Adipose tissue (tissue), 3 donors: ENCODE results near the gene TAS2R38. TPM values are rescaled to one million over a fixed set of nuclear protein-coding genes. Genes with fewer than 3 reads are reported as not detected.
"Not testable (repeated sequence)": the region's sequence is repeated elsewhere in the genome, so short reads cannot be mapped to it uniquely, and the experiment has no call there.

Experiments used
- H3K27ac ChIP-seq: one replicate; pipeline ENCODE4 v1.5.1; 2013; ENCODE audit warnings: low read depth, low read length
- WGBS, 3 donors: extraction: QIAGEN DNeasy Blood & Tissue Kit; methylation state at CpG; one replicate each; pipeline ENCODE4 v1.1.7; 2013; 5-methylcytosine and 5-hydroxymethylcytosine counted together
- polyA plus RNA-seq, 3 donors: library from polyadenylated mRNA; stranded (reverse); fragments of 200-250 nt; gene quantifications; one replicate each; pipeline ENCODE4 v1.2.3, GENCODE V29; 2013
- donor health status: healthy with polysubstance abuse.
- donor health status: Bipolar disorder and iron deficiency.
- donor health status: healthy.

TAS2R38 gene
- polyA plus RNA-seq: not detected

DNA sequence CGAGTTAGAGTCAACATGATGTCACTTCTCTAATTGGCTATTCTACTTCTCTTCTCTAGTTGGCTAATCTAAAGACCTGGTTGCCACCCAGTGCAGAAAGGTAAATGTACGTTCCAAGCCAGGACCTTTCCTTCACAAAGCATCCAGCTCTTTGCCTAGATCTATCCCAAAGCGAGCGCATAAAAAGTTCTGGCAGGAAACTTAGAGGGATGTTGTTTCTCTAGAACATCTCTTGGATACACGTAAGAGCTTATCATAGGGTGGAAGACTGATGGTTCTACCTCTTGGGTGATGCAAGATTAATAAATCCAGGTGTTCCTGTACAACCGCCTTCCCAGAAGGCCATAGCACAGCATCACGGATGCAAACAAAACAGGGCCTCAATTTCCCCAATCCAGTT, at the start of gene TAS2R38:
TAS2R38 (minus strand) TSS at position 101 of the 400 bp plus-strand sequence; CDS start at position 17, 84 bp downstream.
- WGBS, 3 donors: 77 to 88% (median 85%) methylated on average over 7 of the region's 7 CpGs
- H3K27ac ChIP-seq: no peak within 1 kb of the TSS

- 72 to 82% (median 74%) methylated on average over 2 of the region's 2 CpGs for WGBS, 3 donors
- no peak overlapping the region for H3K27ac ChIP-seq
Observed at GRCh38 chr7:142018154-142018553, 44.6 kb upstream of the TAS2R38 start.

DNA sequence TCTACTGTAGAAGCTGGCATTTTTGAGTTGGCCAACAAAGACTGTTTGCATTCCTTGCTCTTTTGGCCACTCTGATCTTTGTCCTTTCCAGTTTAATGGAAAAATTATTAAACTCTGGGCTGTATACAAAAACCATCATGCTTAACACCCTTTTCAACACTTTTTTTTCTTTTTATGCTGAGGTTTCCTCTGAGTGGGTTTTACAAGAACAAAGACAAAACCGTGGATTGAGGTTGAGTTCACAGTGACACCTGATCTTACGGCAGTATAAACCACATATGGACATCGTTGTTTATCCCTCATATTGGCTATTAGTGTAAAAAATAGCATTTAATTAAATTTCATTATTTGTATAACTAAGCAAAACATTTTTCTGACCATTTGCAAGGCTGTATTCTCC, 43.9 kb upstream of the TAS2R38 start:
- 83 to 91% (median 85%) methylated on average over 3 of the region's 3 CpGs for WGBS, 3 donors
- H3K27ac ChIP-seq: no peak overlapping the region

DNA sequence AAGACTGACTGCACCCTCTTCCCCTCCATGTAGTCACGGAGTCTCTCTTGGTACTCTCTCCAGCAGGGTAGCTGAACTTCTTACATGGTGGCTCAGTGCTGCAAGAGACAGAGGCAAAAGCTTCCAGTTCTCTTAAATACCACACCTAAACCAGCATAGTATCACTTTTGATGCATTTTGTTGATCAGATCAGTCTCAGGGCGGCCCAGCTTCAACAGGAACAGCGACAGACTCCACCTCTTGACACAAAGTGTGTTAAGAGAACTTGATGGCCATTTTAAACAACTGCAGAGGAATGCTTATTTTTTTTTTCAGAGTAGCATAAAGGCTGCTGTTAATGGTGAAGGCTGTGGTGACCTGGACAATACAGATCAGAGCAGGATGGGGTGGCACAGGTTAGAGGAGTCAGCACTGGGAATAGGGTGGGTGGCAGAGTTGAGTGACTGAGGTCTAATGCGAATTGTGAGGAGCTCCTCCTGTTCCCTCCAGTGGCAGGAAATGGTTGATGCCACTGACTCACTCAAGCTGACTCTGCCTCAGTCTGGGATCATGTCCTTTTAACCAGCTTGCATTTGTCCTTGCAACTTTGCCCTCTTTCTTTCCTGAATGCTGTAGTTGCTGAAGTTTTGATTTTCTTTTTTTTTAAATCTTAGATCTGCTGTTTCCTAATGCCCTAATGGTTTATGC, 39.4 kb upstream of the TAS2R38 start:
- no peak overlapping the region for H3K27ac ChIP-seq
- WGBS, 3 donors: 79 to 91% (median 81%) methylated on average over 4 of the region's 4 CpGs

DNA sequence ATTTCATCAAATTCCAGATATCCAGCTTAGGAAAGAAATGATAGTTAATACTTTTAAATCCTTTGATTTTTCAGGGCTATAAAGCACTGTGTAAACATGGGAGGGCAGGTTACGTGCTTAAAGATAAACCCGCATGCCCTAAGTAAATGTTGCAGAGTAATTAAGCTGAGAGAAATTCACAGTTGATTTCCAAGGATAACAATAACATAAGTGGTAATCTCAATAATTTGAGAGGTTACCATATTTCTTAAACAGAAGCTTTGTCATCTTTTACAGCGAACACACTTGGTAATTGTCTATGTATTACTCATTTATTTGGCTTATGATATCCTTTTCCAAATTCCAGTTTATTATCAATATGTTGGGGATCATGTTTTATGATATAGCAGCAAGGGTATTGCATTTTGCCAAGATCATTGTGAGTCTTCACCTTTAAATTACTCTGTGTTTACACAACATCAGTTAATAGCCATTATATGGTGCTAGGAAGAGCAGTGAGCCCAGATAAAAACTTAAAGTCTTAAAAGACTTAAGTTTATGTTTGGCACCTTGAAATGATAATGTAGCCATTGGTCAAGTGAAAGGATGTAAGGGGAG, 37.5 kb upstream of the TAS2R38 start:
- WGBS, 3 donors: 42 to 75% (median 68%) methylated on average over 3 of the region's 3 CpGs
- H3K27ac ChIP-seq: no peak overlapping the region

GRCh38 chr7:142009187-142009586, 35.6 kb upstream of the TAS2R38 start:
- no peak overlapping the region for H3K27ac ChIP-seq
- 77 to 94% (median 92%) methylated on average over 1 of the region's 1 CpG for WGBS, 3 donors

DNA sequence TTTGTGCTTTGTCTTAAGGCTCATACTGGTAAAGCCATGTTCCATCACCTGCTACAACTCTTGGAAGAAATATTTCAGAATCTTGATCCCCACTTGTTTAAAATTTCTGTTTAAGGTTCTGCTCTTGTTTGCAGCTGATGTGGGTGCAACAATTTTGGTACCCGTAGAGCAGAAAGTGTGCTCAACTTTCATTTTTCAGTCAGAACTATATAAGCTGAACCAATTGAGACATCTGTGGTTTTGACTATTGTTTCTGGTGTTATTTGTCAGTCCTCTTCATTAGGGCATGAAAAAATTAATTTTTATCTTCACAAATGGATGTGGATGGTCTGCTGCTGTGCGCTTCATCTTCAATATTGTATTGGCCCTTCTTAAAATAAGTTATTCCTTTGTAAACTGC, 33.0 kb upstream of the TAS2R38 start:
- no peak overlapping the region for H3K27ac ChIP-seq
- 92 to 94% (median 92%) methylated on average over 2 of the region's 2 CpGs for WGBS, 3 donors

DNA sequence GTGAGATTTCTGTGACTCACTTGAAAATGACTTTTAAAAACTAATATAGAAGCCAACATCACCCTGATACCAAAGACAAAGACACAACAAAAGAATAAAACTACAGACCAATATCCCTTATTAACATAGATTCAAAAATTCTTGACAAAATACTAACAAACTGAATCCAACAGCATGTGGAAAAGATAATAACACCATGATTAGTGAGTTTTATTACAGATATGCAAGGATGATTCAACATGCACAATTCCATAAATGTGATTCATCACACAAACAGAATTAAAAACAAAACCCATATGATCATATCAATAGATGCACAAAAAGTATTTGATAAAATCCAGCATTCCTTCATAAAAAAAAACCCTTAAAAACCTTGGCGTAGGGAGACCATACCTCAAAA, 28.6 kb upstream of the TAS2R38 start:
- H3K27ac ChIP-seq: no peak overlapping the region
- WGBS, 3 donors: 93 to 97% (median 96%) methylated on average over 1 of the region's 1 CpG

- H3K27ac ChIP-seq: no peak overlapping the region
- 68 to 80% (median 75%) methylated on average over 4 of the region's 4 CpGs for WGBS, 3 donors
Observed at GRCh38 chr7:142001163-142001874, 27.7 kb upstream of the TAS2R38 start.

DNA sequence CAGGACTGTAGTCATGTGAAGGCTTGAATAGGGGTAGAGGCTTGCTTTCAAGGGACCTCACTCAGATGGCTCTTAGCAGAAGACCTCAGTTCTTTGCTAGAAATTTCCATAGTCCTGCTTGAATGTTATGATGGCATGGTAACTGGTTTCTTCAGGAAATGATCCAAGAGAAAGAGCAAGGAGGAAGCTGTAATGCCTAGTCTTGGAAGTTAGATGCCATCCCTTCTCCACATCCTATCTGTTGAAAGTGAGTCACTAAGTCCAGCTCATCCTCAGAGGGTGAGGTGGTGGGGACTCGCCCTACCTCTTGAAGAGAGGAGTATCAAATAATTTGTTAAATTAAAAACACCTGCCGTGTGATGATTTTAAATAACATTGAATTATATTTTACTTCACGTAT, 26.7 kb upstream of the TAS2R38 start:
- H3K27ac ChIP-seq: no peak overlapping the region
- 73 to 95% (median 94%) methylated on average over 3 of the region's 3 CpGs for WGBS, 3 donors

- no peak overlapping the region for H3K27ac ChIP-seq
- WGBS, 3 donors: 41 to 55% (median 54%) methylated on average over 4 of the region's 4 CpGs
Observed at GRCh38 chr7:141999058-141999623, 25.6 kb upstream of the TAS2R38 start.

- H3K27ac ChIP-seq: no peak overlapping the region
- 81 to 90% (median 90%) methylated on average over 1 of the region's 1 CpG for WGBS, 3 donors
Observed at GRCh38 chr7:141993354-141993753, 19.8 kb upstream of the TAS2R38 start.

- no peak overlapping the region for H3K27ac ChIP-seq
- 69 to 74% (median 74%) methylated on average over 4 of the region's 4 CpGs for WGBS, 3 donors
Observed at GRCh38 chr7:141992688-141993087, 19.1 kb upstream of the TAS2R38 start.

DNA sequence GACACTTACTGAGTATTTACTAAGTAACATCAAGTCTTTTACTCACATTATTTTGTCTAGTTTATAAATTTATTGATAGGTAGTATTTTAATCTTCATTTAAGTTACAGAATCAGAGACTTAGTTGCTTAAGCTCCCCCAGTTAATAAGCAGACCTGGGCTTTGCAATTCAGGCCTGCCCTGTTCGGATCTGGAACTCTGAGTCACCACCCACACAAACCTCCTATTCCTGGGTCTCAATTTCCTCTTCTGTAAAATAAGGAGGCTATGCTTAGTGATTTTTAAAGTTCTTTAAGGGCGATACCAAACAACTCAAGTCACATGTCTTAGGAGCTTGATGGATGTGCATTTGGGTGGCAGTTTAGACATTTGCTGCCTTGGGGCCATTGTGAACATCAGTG, 18.6 kb upstream of the TAS2R38 start:
- 59 to 88% (median 76%) methylated on average over 2 of the region's 2 CpGs for WGBS, 3 donors
- H3K27ac ChIP-seq: no peak overlapping the region

- H3K27ac ChIP-seq: no peak overlapping the region
- 57 to 94% (median 67%) methylated on average over 6 of the region's 6 CpGs for WGBS, 3 donors
Observed at GRCh38 chr7:141991140-141991539, 17.6 kb upstream of the TAS2R38 start.

GRCh38 chr7:141990011-141990725, 16.6 kb upstream of the TAS2R38 start:
- H3K27ac ChIP-seq: no peak overlapping the region
- WGBS, 3 donors: 48 to 71% (median 56%) methylated on average over 2 of the region's 2 CpGs

DNA sequence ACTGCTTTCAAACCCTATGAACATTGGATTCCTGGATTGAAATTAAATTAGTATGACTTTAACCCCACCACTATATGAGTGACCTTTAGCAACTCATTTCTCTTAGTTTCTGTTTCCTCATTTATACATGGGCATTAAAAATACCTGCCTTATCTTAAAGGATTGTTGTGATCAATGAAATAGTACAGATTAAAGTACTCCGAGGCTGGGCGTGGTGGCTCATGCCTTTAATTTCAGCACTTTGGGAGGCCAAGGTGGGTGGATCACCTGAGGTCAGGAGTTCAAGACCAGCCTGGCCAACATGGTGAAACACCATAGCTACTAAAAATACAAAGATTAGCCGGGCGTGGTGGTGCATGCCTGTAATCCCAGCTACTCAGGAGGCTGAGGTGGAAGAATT, 14.2 kb upstream of the TAS2R38 start:
- H3K27ac ChIP-seq: not testable (repeated sequence)
- 74 to 80% (median 75%) methylated on average over 4 of the region's 4 CpGs for WGBS, 3 donors

- 72 to 87% (median 82%) methylated on average over 2 of the region's 2 CpGs for WGBS, 3 donors
- no peak overlapping the region for H3K27ac ChIP-seq
Observed at GRCh38 chr7:141986923-141987322, 13.3 kb upstream of the TAS2R38 start.

GRCh38 chr7:141985926-141986325, 12.4 kb upstream of the TAS2R38 start:
- not testable (repeated sequence) for H3K27ac ChIP-seq
- WGBS, 3 donors: 91 to 96% (median 93%) methylated on average over 8 to 11 of the region's 13 CpGs
